H1 (cell line): ENCODE results near the gene GABRG3. TPM values are rescaled to one million over a fixed set of nuclear protein-coding genes. Genes with fewer than 3 reads are reported as not detected.

Experiments used
- CTCF ChIA-PET: fragments of 300-600 bp; sonication (Branson Sonifier 250); formaldehyde crosslinking; loops from one replicate; lab custom pipeline; 2021; ENCODE audit not compliant: partially characterized antibody; lab: Charles Lee
- POLR2A ChIA-PET: fragments of 300-600 bp; sonication (Branson Sonifier 250); formaldehyde crosslinking; loops from one replicate; lab custom pipeline; 2021; ENCODE audit warnings: inconsistent platforms; ENCODE audit not compliant: partially characterized antibody; lab: Charles Lee
- DNase-seq, 2 experiments: peaks; one replicate each; pipeline versions ENCODE4 v3.0.0 to v3.0.0-alpha.2; 2010 to 2022; ENCODE audit warnings: low spot score in 2 of 2, low read depth in 1 of 2, mixed read lengths in 1 of 2
- FAIRE-seq: peaks from 2 replicates; lab custom pipeline; 2011; peaks lifted over from hg19 to GRCh38; lab: Jason Lieb, UNC
- H2AFZ ChIP-seq: 2 replicates; pipeline ENCODE4 v1.8.1; 2012; ENCODE audit warnings: low read length, inconsistent platforms
- H2AK5ac ChIP-seq: 2 replicates; pipeline ENCODE4 v1.6.1; 2013; ENCODE audit warnings: low read depth, low read length
- H2BK120ac ChIP-seq: replicated peaks from 2 replicates; pipeline ENCODE3; 2013; ENCODE audit warnings: low read depth, low read length, inconsistent platforms
- H2BK12ac ChIP-seq: 2 replicates; pipeline ENCODE4 v1.6.1; 2013; ENCODE audit warnings: low read depth, low read length
- H2BK15ac ChIP-seq: 2 replicates; pipeline ENCODE4 v1.6.1; 2013; ENCODE audit warnings: low read length
- H2BK20ac ChIP-seq: 2 replicates; pipeline ENCODE4 v1.6.1; 2013; ENCODE audit warnings: low read length
- H2BK5ac ChIP-seq: 2 replicates; pipeline ENCODE4 v1.6.1; 2013; ENCODE audit warnings: low read depth, low read length
- H3K14ac ChIP-seq: 2 replicates; pipeline ENCODE4 v1.6.1; 2013; ENCODE audit warnings: inconsistent platforms; ENCODE audit not compliant: insufficient read length
- H3K18ac ChIP-seq: 2 replicates; pipeline ENCODE4 v1.6.1; 2013; ENCODE audit warnings: low read length; ENCODE audit errors: extremely low read depth
- H3K23ac ChIP-seq: 2 replicates; pipeline ENCODE4 v1.6.1; 2013; ENCODE audit warnings: inconsistent platforms; ENCODE audit not compliant: insufficient read length
- H3K23me2 ChIP-seq: 2 replicates; pipeline ENCODE4 v1.6.1; 2013; ENCODE audit warnings: low read depth, low read length
- H3K27ac ChIP-seq: 2 replicates; pipeline ENCODE4 v1.6.1; 2011; ENCODE audit warnings: low read depth, low read length, inconsistent platforms
- H3K27me3 ChIP-seq, 4 experiments: replicated peaks in 1 of 4; 1 replicate in 1 of 4; 2 replicates in 3 of 4; pipeline versions ENCODE4 v1.6.1 to v1.8.1; 2011 to 2013; ENCODE audit warnings: low read length in 3 of 4, mild to moderate bottlenecking in 3 of 4, inconsistent platforms in 2 of 4, mixed read lengths in 2 of 4, moderate library complexity in 1 of 4; ENCODE audit not compliant: control insufficient read depth in 3 of 4, insufficient read depth in 3 of 4; ENCODE audit errors: extremely low read depth in 1 of 4
- H3K36me3 ChIP-seq, 4 experiments: 2 replicates each; pipeline versions ENCODE4 v1.6.1 to v1.8.1; 2011 to 2013; ENCODE audit warnings: mild to moderate bottlenecking in 4 of 4, low read length in 3 of 4, moderate library complexity in 2 of 4, control low read depth in 1 of 4, inconsistent platforms in 1 of 4; ENCODE audit not compliant: insufficient read depth in 4 of 4, control insufficient read depth in 2 of 4
- H3K4ac ChIP-seq: replicated peaks from 2 replicates; pipeline ENCODE3; 2013; ENCODE audit warnings: low read length, low read depth, mixed read lengths, inconsistent platforms; ENCODE audit not compliant: insufficient read length
- H3K4me1 ChIP-seq, 4 experiments: replicated peaks in 1 of 4; 1 replicate in 1 of 4; 2 replicates in 3 of 4; pipeline versions ENCODE4 v1.6.1 to v1.8.1; 2011 to 2013; ENCODE audit warnings: low read length in 3 of 4, inconsistent platforms in 2 of 4, mixed read lengths in 1 of 4; ENCODE audit not compliant: insufficient read depth in 4 of 4, control insufficient read depth in 3 of 4
- H3K4me2 ChIP-seq, 2 experiments: 2 replicates each; pipeline versions ENCODE4 v1.6.1 to v1.8.1; 2011 to 2013; ENCODE audit warnings: low read depth in 2 of 2, low read length in 2 of 2, control low read depth in 1 of 2, inconsistent platforms in 1 of 2, mild to moderate bottlenecking in 1 of 2; ENCODE audit not compliant: insufficient read depth in 1 of 2
- H3K4me3 ChIP-seq, 4 experiments: fragments of 200-600, 300-600 bp in 1 of 4; sonication (generic), shearing (Covaris generic), sonication (Bioruptor Twin) in 1 of 4; 2 replicates each; pipeline versions ENCODE4 v1.5.1 to v1.8.1; 2011 to 2016; ENCODE audit warnings: low read length in 4 of 4, low read depth in 3 of 4, control low read depth in 2 of 4, inconsistent platforms in 2 of 4, mild to moderate bottlenecking in 2 of 4, mixed read lengths in 1 of 4, moderate library complexity in 1 of 4; ENCODE audit not compliant: insufficient read depth in 2 of 4; ENCODE audit errors: extremely low read depth in 1 of 4
- H3K56ac ChIP-seq: replicated peaks from 2 replicates; pipeline ENCODE3; 2013; ENCODE audit warnings: low read depth, mild to moderate bottlenecking, mixed read lengths, low read length, inconsistent platforms; ENCODE audit not compliant: insufficient read length
- H3K79me1 ChIP-seq: 2 replicates; pipeline ENCODE4 v1.6.1; 2013; ENCODE audit warnings: low read depth, low read length, control low read depth
- H3K79me2 ChIP-seq, 2 experiments: 2 replicates each; pipeline versions ENCODE4 v1.6.1 to v1.8.1; 2012 to 2013; ENCODE audit warnings: low read length in 2 of 2, mild to moderate bottlenecking in 2 of 2, inconsistent platforms in 1 of 2; ENCODE audit not compliant: insufficient read depth in 2 of 2, control insufficient read depth in 1 of 2
- H3K9ac ChIP-seq, 4 experiments: replicated peaks in 1 of 4; 1 replicate in 1 of 4; 2 replicates in 3 of 4; pipeline versions ENCODE4 v1.6.1 to v1.8.1; 2011 to 2013; ENCODE audit warnings: low read depth in 3 of 4, low read length in 3 of 4, control low read depth in 2 of 4, mild to moderate bottlenecking in 2 of 4, moderate library complexity in 2 of 4, inconsistent platforms in 1 of 4; ENCODE audit errors: extremely low read depth in 1 of 4
- H3K9me3 ChIP-seq, 2 experiments: 2 replicates each; pipeline versions ENCODE4 v1.6.1 to v1.8.1; 2012 to 2013; ENCODE audit warnings: mild to moderate bottlenecking in 2 of 2, moderate library complexity in 2 of 2, control low read depth in 1 of 2, inconsistent platforms in 1 of 2, low read depth in 1 of 2, low read length in 1 of 2, mixed read lengths in 1 of 2; ENCODE audit not compliant: insufficient read depth in 2 of 2
- H4K20me1 ChIP-seq, 2 experiments: replicated peaks in 1 of 2; 2 replicates each; pipeline versions ENCODE3 to v1.8.1; 2011 to 2013; ENCODE audit warnings: inconsistent platforms in 2 of 2, low read length in 2 of 2, mild to moderate bottlenecking in 1 of 2; ENCODE audit not compliant: insufficient read depth in 2 of 2, control insufficient read depth in 1 of 2
- H4K5ac ChIP-seq: 2 replicates; pipeline ENCODE4 v1.6.1; 2013; ENCODE audit warnings: low read length, low read depth, mixed read lengths, inconsistent platforms; ENCODE audit not compliant: insufficient read length
- H4K8ac ChIP-seq: 2 replicates; pipeline ENCODE4 v1.8.0; 2013; ENCODE audit warnings: mild to moderate bottlenecking, moderate library complexity, low read length, inconsistent platforms; ENCODE audit not compliant: insufficient read depth; ENCODE audit errors: extremely low read depth
- H4K91ac ChIP-seq: replicated peaks from 2 replicates; pipeline ENCODE3; 2013; ENCODE audit warnings: low read length, mixed read lengths, inconsistent platforms; ENCODE audit not compliant: insufficient read length
- JUN ChIP-seq: IDR thresholded peaks from 2 replicates; pipeline ENCODE4 v1.6.1; 2011; ENCODE audit warnings: low read depth, mild to moderate bottlenecking, improper control_type of control experiment, low read length
- SAP30 ChIP-seq: fragments of 300-600 bp; sonication (generic); IDR thresholded peaks from 2 replicates; pipeline ENCODE4 v1.7.1; 2012; ENCODE audit warnings: low read length, moderate library complexity, mild to moderate bottlenecking, inconsistent platforms; ENCODE audit not compliant: insufficient read depth, insufficient replicate concordance
- WGBS, 2 experiments: shearing (Covaris generic) in 1 of 2; methylation state at CpG; one replicate each; pipeline versions ENCODE4 v1.1.6 to v1.1.7; 2013 to 2015; ENCODE audit warnings: low lambda C conversion rate in 2 of 2, mixed read lengths in 2 of 2, inconsistent platforms in 1 of 2, low coverage in 1 of 2, missing lambda C conversion rate in 1 of 2; ENCODE audit not compliant: insufficient replicate concordance in 2 of 2, insufficient coverage in 1 of 2, insufficient read length in 1 of 2; ENCODE audit errors: extremely low coverage in 1 of 2, missing lambda C conversion rate in 1 of 2; 5-methylcytosine and 5-hydroxymethylcytosine counted together
- polyA plus RNA-seq, 7 experiments: library from polyadenylated mRNA; depleted of rRNA in 3 of 7; stranded (reverse) in 5 of 7; unstranded in 2 of 7; fragments of >200 nt in 5 of 7; fragments of 200-250 nt in 2 of 7; gene quantifications; 1 replicate in 5 of 7; 2 replicates in 1 of 7; 4 replicates in 1 of 7; pipeline versions ENCODE4 v1.2.1 to v1.2.3, GENCODE V29; 2011 to 2013; ENCODE audit warnings: missing spikeins in 2 of 7, mixed read lengths in 2 of 7
- total RNA-seq: library from RNA; stranded (reverse); fragmentation: NEBNext Ultra II Directional; extraction: Animal tissue kit (Norgen Biotek cat#: 25700); gene quantifications from 2 replicates; pipeline ENCODE4 v1.2.1, GENCODE V29; 2021

The GABRG3 gene
- total and polyA plus RNA-seq, 2 of the 8 experiments (the other 6 are each of a cell fraction or from before 2014, with no cell fraction given) = 0.17 to 0.80 TPM

GRCh38 chr15:27514526-27514925, 543.5 kb downstream of the GABRG3 start:
- H3K9me3 ChIP-seq = peaks cover 7 to 10% of the 10 kb centered on the region in 2 experiments; a peak in 3 of 4 replicates
- no peak overlapping the region for H4K91ac ChIP-seq
- H2AFZ ChIP-seq = no peak overlapping the region
- peaks cover 0 to 4% (median 0%) of the 10 kb centered on the region in 4 experiments; a peak in 1 of 8 replicates for H3K36me3 ChIP-seq
- no peak overlapping the region for H3K27ac ChIP-seq
- H3K79me2 ChIP-seq = no peaks in the 10 kb centered on the region
- no peaks in the 10 kb centered on the region for H3K23me2 ChIP-seq
- no peak overlapping the region for H2AK5ac ChIP-seq
- no peak overlapping the region for H2BK120ac ChIP-seq
- no peak overlapping the region for H2BK12ac ChIP-seq
- H4K20me1 ChIP-seq = no peaks in the 10 kb centered on the region
- ChIA-PET POLR2A (no interaction called here), CTCF (no interaction called here)
- H2BK20ac ChIP-seq = no peak overlapping the region
- no peak overlapping the region for H2BK15ac ChIP-seq
- H3K4me2 ChIP-seq = no peak overlapping the region
- no peak overlapping the region for H3K4me3 ChIP-seq
- FAIRE-seq = no peak
- H3K4me1 ChIP-seq = 0 out of 7 replicates have a peak, but pooled peaks cover 0 to 2% (median 0%) of the 10 kb centered on the region in 4 experiments
- no peak overlapping the region for H2BK5ac ChIP-seq
- no peak overlapping the region for H3K4ac ChIP-seq
- no peak overlapping the region for H4K5ac ChIP-seq
- H3K9ac ChIP-seq = no peak overlapping the region
- no peak overlapping the region for H3K18ac ChIP-seq
- DNase-seq = no peak
- 92% methylated on average over 3 of the region's 3 CpGs; no CpG with 5 or more reads in 1 of the 2 experiments for WGBS, 2 experiments
- no peak overlapping the region for H3K14ac ChIP-seq
- no peak overlapping the region for H3K23ac ChIP-seq
- no peaks in the 10 kb centered on the region for H3K27me3 ChIP-seq
- H3K56ac ChIP-seq = no peak overlapping the region
- no peaks in the 10 kb centered on the region for H3K79me1 ChIP-seq
- no peak overlapping the region for H4K8ac ChIP-seq
- TF ChIP-seq SAP30 (no peak), JUN (no peak)
